RWPE2 (cell line): ENCODE measurements around the gene AOPEP.

Source experiments
- ATAC-seq: fragments of 200-7000 bp; cut with Tn5 transposase; 3 replicates; pipeline ENCODE4 v1.9.1; 2021; ENCODE audit warnings: low read depth
- DNase-seq: peaks from one replicate; pipeline ENCODE4 v3.0.0-alpha.2; 2020; ENCODE audit warnings: low spot score
- H3K27ac ChIP-seq: fragments of 450-650 bp; 2 replicates; pipeline ENCODE4 v1.5.1; 2017; ENCODE audit warnings: mild to moderate bottlenecking; ENCODE audit not compliant: poor library complexity, severe bottlenecking
- H3K27me3 ChIP-seq: fragments of 250-450 bp; sonication (Bioruptor Pico); 2 replicates; pipeline ENCODE4 v1.5.1; 2021; ENCODE audit warnings: mild to moderate bottlenecking, moderate library complexity; ENCODE audit not compliant: insufficient read depth, poor library complexity, severe bottlenecking
- H3K36me3 ChIP-seq: fragments of 250-450 bp; sonication (Bioruptor Pico); 2 replicates; pipeline ENCODE4 v1.5.1; 2020; ENCODE audit warnings: low read depth, mild to moderate bottlenecking, moderate library complexity
- H3K4me1 ChIP-seq: fragments of 250-450 bp; sonication (Bioruptor Pico); 2 replicates; pipeline ENCODE4 v1.5.1; 2021; ENCODE audit warnings: mild to moderate bottlenecking, moderate library complexity; ENCODE audit not compliant: insufficient read depth, poor library complexity, severe bottlenecking
- H3K4me3 ChIP-seq: fragments of 250-450 bp; sonication (Bioruptor Pico); 2 replicates; pipeline ENCODE4 v1.5.1; 2021; ENCODE audit warnings: mild to moderate bottlenecking, moderate library complexity; ENCODE audit not compliant: severe bottlenecking
- H3K9me3 ChIP-seq: fragments of 250-450 bp; sonication (Bioruptor Pico); 2 replicates; pipeline ENCODE4 v1.5.1; 2021; ENCODE audit warnings: mild to moderate bottlenecking, moderate library complexity; ENCODE audit not compliant: severe bottlenecking
- CTCF ChIP-seq: fragments of 450-650 bp; IDR thresholded peaks from one replicate; pipeline ENCODE4 v1.5.1; 2017; ENCODE audit warnings: mild to moderate bottlenecking, moderate library complexity; ENCODE audit not compliant: poor library complexity, severe bottlenecking

Gene AOPEP

GRCh38 chr9:95057101-95057500 lies 330.6 kb downstream of the AOPEP start:
- Histone ChIP-seq H3K9me3 (no peaks in the 10 kb centered on the region), H3K36me3 (peaks cover 51% of the 10 kb centered on the region), H3K27ac (peak overlapping the region; percentile 49), H3K4me1 (peaks cover 49% of the 10 kb centered on the region), H3K4me3 (no peak overlapping the region), H3K27me3 (no peaks in the 10 kb centered on the region)
- TF ChIP-seq CTCF = no peak
- DNase-seq = no peak
- no peak for ATAC-seq

GRCh38 chr9:95058121-95058785 lies 331.8 kb downstream of the AOPEP start:
- Histone ChIP-seq H3K9me3 (no peaks in the 10 kb centered on the region), H3K36me3 (peaks cover 56% of the 10 kb centered on the region), H3K27ac (no peak overlapping the region), H3K4me3 (no peak overlapping the region), H3K27me3 (no peaks in the 10 kb centered on the region), H3K4me1 (peaks cover 43% of the 10 kb centered on the region)
- no peak for ATAC-seq
- no peak for TF ChIP-seq CTCF
- DNase-seq = no peak

GRCh38 chr9:95058795-95059386 lies 332.4 kb downstream of the AOPEP start:
- no peaks in the 10 kb centered on the region for H3K9me3 ChIP-seq
- DNase-seq = no peak
- H3K4me1 ChIP-seq = peaks cover 39% of the 10 kb centered on the region

GRCh38 chr9:95060234-95060633 lies 333.7 kb downstream of the AOPEP start:
- no peak overlapping the region for H3K27ac ChIP-seq
- H3K27me3 ChIP-seq = no peaks in the 10 kb centered on the region
- no peaks in the 10 kb centered on the region for H3K9me3 ChIP-seq
- H3K36me3 ChIP-seq = peaks cover 64% of the 10 kb centered on the region
- no peak overlapping the region for H3K4me3 ChIP-seq
- TF ChIP-seq CTCF = no peak
- DNase-seq = no peak
- peaks cover 38% of the 10 kb centered on the region for H3K4me1 ChIP-seq
- ATAC-seq = no peak

More at GRCh38 chr9:95058795-95059386, 332.4 kb downstream of the AOPEP start:
- TF ChIP-seq CTCF = no peak
- H3K27ac ChIP-seq = no peak overlapping the region
- no peak for ATAC-seq
- H3K36me3 ChIP-seq = peaks cover 56% of the 10 kb centered on the region
- no peak overlapping the region for H3K4me3 ChIP-seq
- H3K27me3 ChIP-seq = no peaks in the 10 kb centered on the region

- no peaks in the 10 kb centered on the region for H3K9me3 ChIP-seq
- no peak for TF ChIP-seq CTCF
- H3K4me1 ChIP-seq = peaks cover 38% of the 10 kb centered on the region
- no peaks in the 10 kb centered on the region for H3K27me3 ChIP-seq
- no peak for ATAC-seq
- peaks cover 67% of the 10 kb centered on the region for H3K36me3 ChIP-seq
- no peak overlapping the region for H3K27ac ChIP-seq
- no peak for DNase-seq
- no peak overlapping the region for H3K4me3 ChIP-seq
Measured at GRCh38 chr9:95060916-95061315, 334.4 kb downstream of the AOPEP start.
